ENCODE results near the gene TBX2.
"Not testable (repeated sequence)": the region's sequence is repeated elsewhere in the genome, so short reads cannot be mapped to it uniquely, and the experiment has no call there.

Gene TBX2

DNA sequence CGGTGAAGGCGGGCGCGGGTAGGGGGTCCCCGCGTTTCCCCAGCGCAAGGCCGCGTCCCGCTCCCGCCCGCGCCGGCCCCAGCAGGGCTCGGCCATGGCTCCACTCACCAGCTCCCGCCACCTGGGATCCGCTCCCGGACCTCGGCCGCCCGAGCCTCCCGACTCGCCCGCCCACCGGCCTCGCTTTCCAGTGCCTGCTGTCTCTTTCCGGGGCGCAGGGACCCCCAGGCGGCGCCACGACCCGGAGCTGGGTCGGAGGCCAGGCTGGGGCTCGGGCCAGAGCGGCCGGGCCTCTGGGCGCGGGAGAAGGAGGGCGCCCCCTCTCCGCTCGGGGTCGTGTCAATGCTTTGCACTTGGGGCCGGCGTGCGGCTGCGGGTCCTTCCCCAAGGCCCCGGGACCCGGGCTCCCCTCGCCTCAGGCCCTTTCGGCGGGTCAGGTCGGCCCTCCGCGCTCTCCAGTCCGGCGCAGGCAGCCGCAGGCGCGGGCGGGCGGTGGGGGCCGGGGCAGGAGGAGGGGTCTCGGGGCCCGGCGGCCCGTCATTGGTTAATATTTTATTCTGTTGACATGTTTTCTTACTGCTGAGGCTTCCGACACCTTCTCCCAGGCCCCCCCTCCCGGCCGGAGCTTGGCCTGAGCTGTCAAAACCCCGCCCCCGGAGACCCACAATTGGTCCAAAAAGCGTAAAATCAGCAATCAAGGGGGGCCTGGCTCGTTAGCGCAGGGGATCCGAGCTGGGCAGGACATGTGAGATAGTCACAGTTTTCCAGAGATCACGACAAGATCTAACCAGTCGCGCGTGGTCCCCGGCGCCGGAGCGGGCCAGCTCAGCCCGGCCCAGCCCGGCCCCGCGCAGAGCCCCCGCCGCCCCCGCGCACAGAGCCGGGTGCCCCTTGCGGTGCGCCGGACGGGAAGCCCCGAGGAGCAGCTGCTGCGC, at the start of gene TBX2:
TBX2 (plus strand) TSS at position 713 of the 935 bp plus-strand sequence. CDS start 334 bp downstream, outside the sequence.
- DNase-seq (ENCODE audit: low spot score), result peak; percentile 72

DNA sequence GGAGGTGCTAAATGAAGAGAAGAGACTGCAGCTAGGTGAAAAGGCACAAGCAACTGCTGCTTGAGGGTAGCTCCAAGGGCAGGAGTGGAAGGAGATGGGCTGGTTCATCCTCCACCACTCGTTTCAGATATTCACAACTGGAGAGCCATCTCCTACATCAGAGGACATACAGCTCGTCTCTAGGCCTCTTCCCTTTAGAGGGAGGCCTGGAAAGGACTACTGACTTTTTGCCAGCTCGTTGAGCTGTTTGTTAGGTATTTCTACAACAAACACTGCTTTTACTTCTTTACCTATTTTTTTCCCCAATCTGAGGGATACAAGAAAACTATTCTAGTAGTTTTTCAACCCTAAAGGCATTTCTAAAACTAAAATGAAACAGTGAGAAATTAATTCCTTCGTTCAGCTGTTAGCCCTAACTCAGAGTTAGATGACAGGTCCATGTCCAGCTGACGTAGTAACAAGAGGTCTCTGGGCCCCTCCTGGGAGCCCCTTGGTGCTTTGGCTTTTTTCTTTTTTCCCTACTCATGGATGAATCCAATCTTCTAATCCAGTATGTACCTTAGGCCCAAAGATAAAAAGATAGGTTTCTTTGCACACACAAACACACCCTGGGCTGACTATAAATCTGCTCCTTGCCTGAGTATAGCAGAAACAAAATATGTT, 47.8 kb upstream of the TBX2 start:
- DNase-seq (ENCODE audit: low spot score), result no peak

DNA sequence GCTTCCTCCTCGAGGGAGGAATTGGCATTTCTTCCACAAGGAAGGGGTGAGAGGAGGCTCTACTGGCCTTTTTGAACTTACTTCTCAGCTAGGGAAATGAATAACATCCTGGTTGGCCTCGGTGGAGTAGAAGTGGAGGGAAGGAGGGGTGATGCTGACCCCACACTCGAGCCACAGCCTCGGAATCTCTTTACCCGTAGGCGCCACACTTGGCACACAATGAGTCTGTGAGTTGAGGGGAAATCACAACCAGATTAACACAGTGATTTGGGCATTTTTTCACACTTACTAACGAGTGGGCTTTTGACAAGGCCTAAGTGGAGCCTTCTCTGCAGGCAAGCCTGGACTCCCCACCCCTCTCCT, 47.3 kb upstream of the TBX2 start:
- DNase-seq (ENCODE audit: low spot score), result no peak

DNA sequence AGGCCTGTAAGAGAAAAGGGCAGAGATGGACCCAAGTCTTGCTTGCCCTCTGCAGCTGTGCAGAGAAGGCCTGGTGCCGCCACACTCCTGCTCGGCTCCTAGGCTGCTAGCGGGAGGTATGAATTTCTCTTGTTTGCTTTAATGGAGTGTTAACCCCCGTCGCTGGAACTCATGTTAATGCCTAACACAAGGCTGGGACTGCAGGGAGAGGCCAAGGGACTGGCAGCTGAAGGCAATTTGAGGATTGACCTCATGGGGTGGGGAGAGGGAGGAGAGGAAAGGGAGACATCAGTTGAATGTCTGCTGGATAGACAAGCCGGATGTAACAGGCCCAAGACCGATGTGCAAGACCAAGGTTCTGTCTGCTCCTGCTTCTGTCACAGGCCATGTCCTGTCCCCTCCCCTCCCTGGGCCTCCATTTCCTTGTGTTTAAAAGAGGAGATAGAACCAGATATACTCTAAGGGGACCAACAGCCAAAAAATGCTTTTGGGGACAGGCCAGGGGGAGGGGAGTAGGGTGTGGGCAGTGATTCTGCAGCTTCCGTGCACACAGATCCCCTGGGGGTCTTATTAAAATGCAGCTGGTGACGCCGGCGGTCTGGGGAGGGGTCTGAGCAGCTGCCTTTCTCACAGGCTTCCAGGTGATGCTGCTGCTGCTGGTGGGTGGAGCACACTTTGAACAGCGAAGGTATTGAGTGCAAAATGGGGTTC, 46.7 kb upstream of the TBX2 start:
- no peak for DNase-seq (ENCODE audit: low spot score)

DNA sequence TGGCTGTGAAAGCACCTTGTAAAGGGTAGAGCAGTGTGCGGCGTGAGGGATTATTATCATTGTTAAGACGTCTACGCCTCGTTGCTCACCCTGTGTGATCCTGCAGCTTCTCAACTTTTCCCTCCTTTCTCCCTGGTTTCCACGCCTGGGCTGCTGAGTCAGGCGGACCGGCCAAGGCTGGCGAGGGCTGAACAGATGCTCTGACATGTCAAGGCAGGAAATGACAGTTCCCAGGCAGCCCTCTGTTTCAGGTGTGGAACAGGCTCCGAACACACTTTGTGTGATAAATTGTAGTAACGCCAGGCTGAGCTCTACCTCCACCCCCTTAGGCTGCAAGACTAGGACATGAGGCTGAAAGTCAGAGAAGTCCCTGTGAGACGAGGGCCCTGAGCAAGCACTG, 46.0 kb upstream of the TBX2 start:
- DNase-seq (ENCODE audit: low spot score), result no peak

DNA sequence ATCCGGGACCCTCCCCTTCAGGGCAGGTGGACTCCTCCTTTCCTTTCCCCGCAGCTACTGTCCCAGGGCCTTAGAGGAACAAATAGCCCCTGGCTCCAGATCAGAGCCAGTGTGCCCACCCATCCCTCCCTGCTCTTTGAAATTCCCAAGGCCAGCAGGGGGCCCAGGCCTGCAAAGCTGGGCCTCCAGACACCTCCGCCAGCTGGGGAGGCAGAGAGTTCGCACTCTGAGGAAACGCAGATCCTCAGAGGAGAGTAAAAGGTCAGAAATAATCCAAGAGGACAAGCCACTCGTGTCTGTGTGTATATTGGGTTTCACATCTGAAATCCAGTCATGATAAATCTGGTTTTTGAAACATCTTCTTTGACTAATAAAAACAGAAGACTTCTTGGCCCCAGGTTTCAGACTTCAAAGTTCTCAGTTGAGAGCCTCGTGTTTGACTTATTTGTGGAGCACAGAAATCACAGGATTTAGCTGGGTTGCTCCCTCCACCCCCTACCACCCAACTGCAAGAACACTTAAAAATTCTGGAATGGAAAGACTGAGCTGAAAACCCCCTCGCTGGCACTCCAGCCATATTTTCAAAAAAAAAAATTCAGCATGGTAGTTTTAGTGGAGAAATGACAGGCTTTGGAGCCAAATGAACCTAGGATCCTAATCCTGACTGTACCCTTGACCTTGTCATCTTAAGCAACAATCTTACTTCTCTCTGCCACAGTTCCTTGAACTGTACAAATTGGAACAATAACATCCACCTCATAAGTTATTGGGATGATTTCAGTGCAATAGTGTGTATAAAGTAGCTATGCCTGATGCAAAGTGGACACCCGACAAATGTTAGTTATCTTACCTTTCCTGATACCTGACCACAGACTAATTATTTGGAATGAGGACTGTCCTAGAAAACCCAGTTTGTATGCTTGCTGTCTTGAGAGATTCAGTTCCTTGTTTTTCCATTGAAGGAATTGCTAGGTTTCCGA, 44.5 kb upstream of the TBX2 start:
- DNase-seq (ENCODE audit: low spot score), result no peak

DNA sequence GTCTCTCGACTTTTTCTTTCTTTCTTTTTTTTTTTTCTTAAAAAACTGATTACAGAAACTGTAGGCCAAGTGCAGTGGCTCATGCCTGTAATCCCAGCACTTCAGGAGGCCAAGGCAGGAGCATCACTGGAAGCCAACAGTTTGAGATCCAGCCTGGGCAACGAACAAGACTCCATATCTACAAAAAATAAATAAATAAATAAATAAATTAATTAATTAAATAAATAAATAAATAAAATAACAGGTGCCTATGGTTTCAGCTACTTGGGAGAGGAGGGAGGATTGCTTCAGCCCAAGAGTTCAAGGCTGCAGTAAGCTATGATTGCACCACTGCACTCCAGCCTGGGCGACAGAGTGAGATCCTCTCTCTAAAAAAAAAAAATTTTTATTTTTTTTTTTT, 42.6 kb upstream of the TBX2 start:
- DNase-seq (ENCODE audit: low spot score), result not testable (repeated sequence)

DNA sequence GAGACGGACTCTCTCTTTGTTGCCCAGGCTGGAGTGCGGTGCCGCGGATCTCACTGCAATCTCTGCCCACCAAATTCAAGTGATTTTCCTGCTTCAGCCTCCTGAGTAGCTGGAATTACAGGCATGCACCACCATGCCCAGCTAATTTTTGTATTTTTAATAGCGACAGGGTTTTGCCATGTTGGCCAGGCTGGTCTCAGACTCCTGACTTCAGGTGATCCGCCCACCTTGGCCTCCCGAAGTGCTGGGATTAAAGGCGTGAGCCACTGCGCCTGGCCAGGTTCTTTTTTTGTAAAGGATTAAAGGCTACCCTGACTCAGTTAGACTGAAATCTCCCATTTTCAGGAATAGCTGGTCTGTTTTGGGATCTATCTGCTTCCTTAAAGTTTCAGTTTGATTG, 40.1 kb upstream of the TBX2 start:
- not testable (repeated sequence) for DNase-seq (ENCODE audit: low spot score)

DNA sequence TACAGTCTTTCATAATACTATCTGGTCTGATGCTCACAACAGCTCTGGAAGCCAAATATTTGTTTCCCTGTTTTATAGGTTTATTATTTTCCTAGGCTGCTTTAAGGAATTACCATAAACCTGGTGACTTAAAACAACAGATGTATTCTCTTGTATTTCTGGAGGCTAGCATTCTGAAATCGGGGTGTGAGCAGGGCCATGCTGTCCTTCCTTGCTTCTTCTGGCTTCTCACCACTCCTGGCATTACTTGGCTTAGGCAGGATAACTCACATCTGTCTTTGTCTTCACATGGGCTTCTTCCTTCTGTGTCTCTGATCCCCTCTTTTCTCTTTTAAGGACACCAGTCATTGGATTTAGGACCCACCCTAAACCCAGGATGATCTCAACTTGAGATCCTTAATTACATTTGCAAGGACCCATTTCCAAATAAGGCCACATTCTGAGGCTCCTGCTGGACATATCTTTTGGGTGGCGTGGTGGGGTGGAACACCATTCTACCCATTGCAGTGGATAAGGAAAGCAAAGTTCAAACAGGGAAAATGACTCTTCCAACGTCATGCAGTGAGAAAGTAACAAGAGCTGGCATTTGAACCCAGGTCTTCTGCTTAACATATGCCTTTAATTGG, 39.2 kb upstream of the TBX2 start:
- no peak for DNase-seq (ENCODE audit: low spot score)

DNA sequence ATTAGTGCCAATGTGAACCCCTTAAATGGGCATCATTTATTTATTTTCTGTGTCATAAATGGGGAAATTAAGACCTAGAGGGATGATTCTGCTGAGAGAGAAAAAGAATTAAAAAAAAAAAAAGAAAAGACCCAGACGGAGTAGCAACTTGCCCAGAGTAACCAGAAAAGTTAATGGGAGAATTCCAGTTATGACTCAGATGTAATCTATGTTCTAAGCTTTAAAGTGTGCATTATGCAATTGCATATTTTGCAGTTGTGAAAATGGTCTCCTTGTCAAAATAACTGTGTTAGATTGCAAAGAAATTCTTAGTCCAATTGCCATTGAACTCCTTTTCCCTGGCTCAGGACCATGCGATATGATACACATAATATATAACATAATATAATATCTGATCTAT, 38.6 kb upstream of the TBX2 start:
- DNase-seq (ENCODE audit: low spot score), result no peak

DNA sequence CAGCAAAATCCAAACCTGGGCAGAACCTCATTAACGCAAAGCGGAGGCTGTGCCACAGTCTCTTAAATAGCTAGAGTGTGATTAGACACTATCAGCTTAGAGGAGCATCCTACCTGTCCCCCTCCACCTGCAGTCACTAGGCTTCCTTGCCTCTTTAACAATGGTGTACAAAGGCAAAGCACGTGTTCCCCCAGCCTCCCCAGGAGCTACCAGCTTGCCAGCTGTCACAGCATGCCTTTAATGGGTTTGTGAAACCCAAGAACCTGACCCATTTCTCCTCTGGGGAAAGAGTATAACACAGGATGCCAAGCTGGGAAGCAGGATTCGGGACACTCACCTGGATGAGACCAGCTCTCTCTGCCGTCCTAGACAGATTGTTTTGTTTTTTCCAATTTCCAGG, 37.2 kb upstream of the TBX2 start:
- no peak for DNase-seq (ENCODE audit: low spot score)

DNA sequence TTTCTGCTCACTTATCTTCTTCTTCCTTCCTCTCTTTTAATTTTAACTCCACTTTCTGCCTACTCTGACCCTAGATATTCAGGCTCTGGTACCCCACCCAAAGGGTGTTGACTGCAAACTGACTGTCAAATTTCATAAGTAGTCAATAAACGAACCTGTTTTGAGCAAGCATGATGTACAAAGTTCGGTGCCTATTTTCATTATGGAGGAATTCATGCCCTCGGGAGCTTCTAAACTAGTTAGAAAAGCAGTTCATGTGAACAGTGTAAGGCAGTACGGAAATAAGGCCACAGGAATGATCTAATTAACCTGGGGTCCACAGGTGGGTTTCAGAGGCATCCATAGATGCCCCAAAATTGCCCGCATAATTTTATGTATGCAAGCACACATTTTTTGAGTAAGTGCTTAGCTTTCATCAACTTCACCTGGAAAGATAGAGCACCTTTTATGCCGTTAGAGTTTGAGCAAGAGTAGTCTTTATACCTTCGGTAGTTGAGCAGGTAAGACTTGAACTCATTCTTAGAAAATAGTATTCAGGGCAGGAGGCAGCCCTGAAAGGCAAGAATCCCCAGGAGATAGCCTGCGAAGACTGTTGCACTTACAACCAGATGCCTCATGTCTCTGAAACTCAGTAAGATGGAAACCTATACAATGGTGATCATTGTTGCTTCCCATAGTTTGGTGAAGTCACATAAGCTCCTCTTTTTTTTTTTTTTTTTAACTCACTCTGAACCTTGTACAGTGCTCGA, 36.6 kb upstream of the TBX2 start:
- DNase-seq (ENCODE audit: low spot score), result no peak

DNA sequence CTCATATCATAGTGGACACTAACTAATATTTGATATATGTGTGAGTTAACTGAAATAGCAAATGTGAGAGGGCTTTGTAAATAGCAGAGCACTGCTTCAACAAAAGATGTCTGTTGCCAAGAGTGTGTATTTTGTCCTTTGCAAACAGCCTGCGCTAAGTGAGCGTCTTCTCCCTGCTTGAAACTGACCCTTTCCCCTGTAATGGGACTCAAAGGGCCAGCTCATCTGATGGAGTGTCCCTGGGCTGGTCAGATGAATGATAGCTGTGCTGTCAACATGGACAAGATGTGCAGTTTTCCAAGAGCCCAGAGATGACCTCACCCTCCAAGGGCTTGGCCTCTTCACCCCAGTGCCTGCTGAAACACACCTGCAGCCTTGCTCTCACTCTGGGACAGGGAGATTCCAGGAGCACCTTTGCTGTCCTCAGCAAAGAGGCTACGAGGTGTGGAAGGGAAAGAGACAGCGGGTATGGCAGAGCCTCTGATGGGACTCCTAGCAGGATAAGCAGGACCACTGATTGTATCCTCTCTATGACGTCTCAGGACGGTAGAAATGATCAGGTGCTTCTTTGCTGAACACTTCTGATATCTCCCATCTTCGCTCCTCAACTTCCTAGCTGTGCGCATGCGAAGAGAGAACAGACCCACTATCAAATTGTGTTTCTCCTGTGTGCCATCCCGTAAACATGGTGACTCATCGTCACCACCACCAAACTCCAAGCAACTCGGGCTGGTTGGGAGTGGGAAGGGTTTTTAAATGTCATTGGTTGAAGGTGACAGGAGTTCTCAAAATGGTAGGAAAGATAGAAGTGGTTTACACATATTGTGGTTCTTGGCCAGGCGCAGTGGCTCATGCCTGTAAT, 35.8 kb upstream of the TBX2 start:
- DNase-seq (ENCODE audit: low spot score), result no peak

DNA sequence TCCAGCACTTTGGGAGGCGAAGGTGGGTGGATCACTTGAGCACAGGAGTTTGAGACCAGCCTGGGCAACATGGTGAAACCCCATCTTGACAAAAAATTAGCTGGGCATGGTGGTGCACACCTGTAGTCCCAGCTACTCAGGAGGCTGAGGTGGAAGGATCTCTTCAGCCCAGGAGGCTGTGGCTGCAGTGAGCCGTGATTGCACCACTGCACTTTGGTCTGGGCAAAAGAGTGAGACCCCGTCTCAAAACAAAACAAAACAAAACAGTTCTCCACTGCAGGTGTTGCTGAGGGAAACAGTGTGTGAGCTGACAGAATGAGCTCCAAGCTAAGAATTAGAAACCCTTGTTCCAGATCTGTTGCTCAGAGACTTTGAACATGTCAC, 35.2 kb upstream of the TBX2 start:
- DNase-seq (ENCODE audit: low spot score), result no peak

DNA sequence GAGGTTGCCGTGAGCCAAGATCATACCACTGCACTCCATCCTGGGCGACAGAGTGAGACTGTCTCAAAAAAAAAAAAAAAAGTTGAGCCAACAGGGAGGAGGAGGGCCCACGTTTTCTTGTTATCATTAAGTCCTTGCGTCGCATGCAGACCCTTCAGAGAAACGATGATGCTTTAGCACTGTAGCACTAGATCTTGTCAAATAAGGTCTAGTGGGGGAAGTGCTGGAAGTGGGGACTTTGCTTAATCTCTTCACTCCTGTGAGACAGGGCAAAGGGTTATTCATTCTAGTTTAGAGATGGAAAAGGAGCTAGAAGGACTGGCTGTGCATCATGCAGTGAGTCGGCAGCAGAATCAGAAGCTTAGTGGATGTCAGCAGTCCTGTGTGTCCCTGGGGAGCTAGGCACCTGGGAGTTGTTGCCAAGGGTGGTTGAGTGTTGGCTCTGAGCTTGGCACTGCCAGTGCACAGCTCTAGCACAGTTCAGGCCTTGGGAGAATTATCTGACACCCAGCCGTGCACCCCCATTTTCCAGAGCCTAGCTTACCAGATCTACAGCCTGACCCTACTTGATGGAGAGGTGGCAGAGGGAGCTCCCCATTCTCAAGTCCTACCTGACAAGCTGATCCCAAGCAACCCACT, 33.4 kb upstream of the TBX2 start:
- no peak for DNase-seq (ENCODE audit: low spot score)

DNA sequence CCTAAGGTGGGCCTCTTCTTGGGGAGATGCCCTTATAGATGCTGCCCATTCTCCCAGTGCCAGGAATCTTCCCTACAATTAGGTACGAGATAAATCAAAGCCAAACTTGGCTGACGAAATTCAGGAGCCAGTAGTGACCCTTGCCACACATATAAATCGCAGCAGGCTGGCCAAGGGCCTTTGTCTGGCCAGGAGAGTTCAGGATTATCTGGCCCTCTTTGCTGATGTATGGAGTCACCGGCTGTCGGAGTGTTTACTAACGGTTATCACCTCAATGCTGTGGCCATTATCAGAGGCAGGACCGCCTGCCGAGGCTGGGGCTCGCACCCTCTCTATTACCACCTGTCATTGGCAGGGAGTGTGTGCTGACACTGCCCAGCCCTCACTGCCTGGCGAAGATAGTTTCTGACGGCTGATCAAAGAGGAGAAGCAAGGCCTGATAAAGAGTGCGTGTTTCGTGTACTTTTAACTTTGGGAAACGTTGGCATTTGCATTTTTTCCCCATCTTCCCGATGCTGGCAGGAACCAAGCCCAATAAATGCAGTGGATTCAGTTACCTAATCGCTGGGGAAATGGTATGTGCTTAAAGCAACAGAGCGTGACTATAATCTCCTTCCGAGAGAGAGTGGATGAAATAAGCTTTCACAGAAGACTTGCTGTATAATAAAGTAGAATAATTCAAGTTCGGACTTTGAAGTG, 32.8 kb upstream of the TBX2 start:
- no peak for DNase-seq (ENCODE audit: low spot score)

DNA sequence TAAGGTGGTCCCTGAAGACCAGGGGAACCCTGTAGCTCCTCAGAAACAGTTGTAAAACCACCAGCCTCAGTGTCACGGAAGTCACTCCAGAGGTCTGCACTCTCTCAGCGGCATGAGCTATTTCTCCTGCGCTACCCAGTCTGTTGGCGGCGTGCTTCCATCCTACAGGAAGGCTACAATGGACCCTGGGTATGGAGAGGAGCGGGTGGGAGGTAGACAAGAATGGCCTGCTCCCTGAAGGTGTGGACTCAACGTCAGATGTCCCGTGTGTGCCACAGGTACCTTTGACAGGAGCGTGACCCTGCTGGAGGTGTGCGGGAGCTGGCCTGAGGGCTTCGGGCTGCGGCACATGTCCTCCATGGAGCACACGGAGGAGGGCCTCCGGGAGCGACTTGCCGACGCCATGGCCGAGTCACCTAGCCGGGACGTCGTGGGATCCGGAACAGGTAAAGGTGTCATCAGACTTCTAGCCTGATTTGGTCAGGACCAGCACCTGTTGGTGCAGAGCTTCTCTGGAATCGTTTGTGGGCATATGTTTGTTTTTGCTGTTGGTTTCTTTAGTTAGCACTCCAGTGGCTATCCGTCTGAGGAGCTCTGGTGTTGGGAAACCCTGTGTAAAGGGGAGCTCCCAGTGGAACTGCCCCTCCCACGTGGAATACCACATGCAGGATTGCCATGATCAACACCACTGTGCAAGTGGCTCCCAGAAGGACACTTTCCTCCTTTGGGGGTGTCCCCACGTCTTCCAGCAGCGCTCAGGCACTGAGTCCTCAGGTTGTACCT, 31.4 kb upstream of the TBX2 start:
- DNase-seq (ENCODE audit: low spot score), result no peak
